Liver (tissue), 3 donors: Measurements from ENCODE around the gene LAPTM4A.

Source experiments
- SP1 ChIP-seq: IDR thresholded peaks from 2 replicates; pipeline ENCODE4 v1.6.1; 2018; ENCODE audit warnings: antibody characterized with exemption, mild to moderate bottlenecking
- TAF1 ChIP-seq: conservative IDR thresholded peaks from 2 replicates; pipeline ENCODE4 v1.6.1; 2016; ENCODE audit warnings: antibody characterized with exemption, mild to moderate bottlenecking
- YY1 ChIP-seq: IDR thresholded peaks from 2 replicates; pipeline ENCODE4 v1.6.1; 2016; ENCODE audit warnings: antibody characterized with exemption, mild to moderate bottlenecking
- TF ChIP-seq, protein P1 (sequence below): fragments of 150-350 bp; IDR thresholded peaks from 2 replicates; pipeline ENCODE4 v1.5.1; 2017; ENCODE audit warnings: improper control_type of control experiment, low read depth, low read length; ENCODE audit not compliant: missing input control
- TF ChIP-seq, protein P2 (sequence below): IDR thresholded peaks from 2 replicates; pipeline ENCODE4 v1.6.1; 2016; ENCODE audit warnings: antibody characterized with exemption, mild to moderate bottlenecking
- TF ChIP-seq, protein P3 (sequence below): IDR thresholded peaks from 2 replicates; pipeline ENCODE4 v1.6.1; 2016; ENCODE audit warnings: antibody characterized with exemption
- donor health status: healthy.
- donor health status: healthy.

DNA sequence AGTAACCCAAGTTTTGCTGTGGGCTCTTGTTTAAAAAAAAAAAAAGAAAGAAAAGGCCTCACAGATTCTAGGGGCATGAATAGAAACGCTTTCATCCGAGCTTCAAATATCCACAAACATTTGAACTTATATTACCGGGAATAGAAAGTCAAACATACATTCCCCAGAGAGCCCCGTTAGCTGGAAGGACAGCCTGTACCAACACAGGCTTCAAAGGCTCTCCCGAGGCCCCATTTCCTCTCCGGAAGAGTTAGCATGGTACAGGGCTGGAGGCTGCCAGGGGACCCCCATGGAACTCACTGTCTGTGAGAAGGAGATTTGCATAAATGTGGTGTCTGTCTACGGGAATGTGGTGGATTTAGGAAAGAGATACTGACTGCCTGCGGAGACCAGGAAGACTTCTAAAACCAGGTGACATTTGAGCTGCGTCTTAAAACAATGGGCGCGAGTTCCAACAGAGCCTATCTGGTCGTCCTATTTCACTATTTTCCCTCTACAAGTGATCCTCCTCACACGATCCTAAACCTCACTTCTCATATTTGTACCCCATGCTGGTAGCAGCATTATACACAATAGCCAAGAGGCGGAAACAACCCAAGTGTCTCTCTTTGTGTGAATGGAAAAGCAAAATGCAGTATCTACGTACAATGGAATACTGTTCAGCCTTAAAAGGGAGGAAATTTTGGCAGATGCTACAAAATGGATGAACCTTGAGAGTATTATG lies 38.1 kb downstream of the LAPTM4A start:
- TF ChIP-seq, protein P1, sequence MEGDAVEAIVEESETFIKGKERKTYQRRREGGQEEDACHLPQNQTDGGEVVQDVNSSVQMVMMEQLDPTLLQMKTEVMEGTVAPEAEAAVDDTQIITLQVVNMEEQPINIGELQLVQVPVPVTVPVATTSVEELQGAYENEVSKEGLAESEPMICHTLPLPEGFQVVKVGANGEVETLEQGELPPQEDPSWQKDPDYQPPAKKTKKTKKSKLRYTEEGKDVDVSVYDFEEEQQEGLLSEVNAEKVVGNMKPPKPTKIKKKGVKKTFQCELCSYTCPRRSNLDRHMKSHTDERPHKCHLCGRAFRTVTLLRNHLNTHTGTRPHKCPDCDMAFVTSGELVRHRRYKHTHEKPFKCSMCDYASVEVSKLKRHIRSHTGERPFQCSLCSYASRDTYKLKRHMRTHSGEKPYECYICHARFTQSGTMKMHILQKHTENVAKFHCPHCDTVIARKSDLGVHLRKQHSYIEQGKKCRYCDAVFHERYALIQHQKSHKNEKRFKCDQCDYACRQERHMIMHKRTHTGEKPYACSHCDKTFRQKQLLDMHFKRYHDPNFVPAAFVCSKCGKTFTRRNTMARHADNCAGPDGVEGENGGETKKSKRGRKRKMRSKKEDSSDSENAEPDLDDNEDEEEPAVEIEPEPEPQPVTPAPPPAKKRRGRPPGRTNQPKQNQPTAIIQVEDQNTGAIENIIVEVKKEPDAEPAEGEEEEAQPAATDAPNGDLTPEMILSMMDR, result no peak
- TF ChIP-seq, protein P2, sequence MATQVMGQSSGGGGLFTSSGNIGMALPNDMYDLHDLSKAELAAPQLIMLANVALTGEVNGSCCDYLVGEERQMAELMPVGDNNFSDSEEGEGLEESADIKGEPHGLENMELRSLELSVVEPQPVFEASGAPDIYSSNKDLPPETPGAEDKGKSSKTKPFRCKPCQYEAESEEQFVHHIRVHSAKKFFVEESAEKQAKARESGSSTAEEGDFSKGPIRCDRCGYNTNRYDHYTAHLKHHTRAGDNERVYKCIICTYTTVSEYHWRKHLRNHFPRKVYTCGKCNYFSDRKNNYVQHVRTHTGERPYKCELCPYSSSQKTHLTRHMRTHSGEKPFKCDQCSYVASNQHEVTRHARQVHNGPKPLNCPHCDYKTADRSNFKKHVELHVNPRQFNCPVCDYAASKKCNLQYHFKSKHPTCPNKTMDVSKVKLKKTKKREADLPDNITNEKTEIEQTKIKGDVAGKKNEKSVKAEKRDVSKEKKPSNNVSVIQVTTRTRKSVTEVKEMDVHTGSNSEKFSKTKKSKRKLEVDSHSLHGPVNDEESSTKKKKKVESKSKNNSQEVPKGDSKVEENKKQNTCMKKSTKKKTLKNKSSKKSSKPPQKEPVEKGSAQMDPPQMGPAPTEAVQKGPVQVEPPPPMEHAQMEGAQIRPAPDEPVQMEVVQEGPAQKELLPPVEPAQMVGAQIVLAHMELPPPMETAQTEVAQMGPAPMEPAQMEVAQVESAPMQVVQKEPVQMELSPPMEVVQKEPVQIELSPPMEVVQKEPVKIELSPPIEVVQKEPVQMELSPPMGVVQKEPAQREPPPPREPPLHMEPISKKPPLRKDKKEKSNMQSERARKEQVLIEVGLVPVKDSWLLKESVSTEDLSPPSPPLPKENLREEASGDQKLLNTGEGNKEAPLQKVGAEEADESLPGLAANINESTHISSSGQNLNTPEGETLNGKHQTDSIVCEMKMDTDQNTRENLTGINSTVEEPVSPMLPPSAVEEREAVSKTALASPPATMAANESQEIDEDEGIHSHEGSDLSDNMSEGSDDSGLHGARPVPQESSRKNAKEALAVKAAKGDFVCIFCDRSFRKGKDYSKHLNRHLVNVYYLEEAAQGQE, result no peak
- TF ChIP-seq TAF1 (no peak), YY1 (no peak), SP1 (no peak)
- TF ChIP-seq, protein P3, sequence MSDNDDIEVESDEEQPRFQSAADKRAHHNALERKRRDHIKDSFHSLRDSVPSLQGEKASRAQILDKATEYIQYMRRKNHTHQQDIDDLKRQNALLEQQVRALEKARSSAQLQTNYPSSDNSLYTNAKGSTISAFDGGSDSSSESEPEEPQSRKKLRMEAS, result no peak
